Posterior vena cava (tissue), 2 donors: ENCODE measurements around the gene EGLN2. TPM values are rescaled to one million over a fixed set of nuclear protein-coding genes. Genes with fewer than 3 reads are reported as not detected.
"Not testable (repeated sequence)": the region's sequence is repeated elsewhere in the genome, so short reads cannot be mapped to it uniquely, and the experiment has no call there.

Source experiments
- DNase-seq: peaks from one replicate; pipeline ENCODE4 v3.0.0-alpha.2; 2020; ENCODE audit warnings: low spot score
- intact Hi-C, 2 donors: fragments of 100-400 bp; cut with DNase I; formaldehyde crosslinking; loops; one replicate each; pipeline versions ENCODE4 v1.14.1 to v1.14.2; 2022 to 2023
- total RNA-seq, 2 donors: library from RNA; stranded (reverse); fragmentation: NEBNext Ultra II Directional; extraction: Animal tissue kit (Norgen Biotek cat#: 25700); gene quantifications; one replicate each; pipeline ENCODE4 v1.2.1, GENCODE V29; 2021
- donor health status: DM: yes; HTN: yes; CAD: no.
- donor health status: DM: yes; HTN: yes; CAD: no.

Gene EGLN2
- total RNA-seq, 2 donors from 2014 or later = 76.3 to 89.0 TPM

- no peak for DNase-seq
- intact Hi-C loops = loop anchor here (5.0 to 10.0 kb wide), 2 partner anchors 145 to 147 kb away; no protein-coding TSS in a partner anchor
Measured at GRCh38 chr19:40809358-40810086, 10.5 kb downstream of the EGLN2 start.

- intact Hi-C loops = loop anchor here in 1 of 2 donors (5.0 kb wide), 1 partner anchor 148 kb away; no protein-coding TSS in a partner anchor
- no peak for DNase-seq
Measured at GRCh38 chr19:40810160-40810559, 11.2 kb downstream of the EGLN2 start.

- intact Hi-C loops = loop anchor here in 1 of 2 donors (5.0 kb wide), 1 partner anchor 149 kb away; no protein-coding TSS in a partner anchor
- peak; percentile 96 for DNase-seq
Measured at GRCh38 chr19:40810649-40811408, 11.8 kb downstream of the EGLN2 start.

GRCh38 chr19:40811478-40812341, 12.7 kb downstream of the EGLN2 start:
- DNase-seq = no peak
- intact Hi-C loops = loop anchor here in 1 of 2 donors (5.0 kb wide), 1 partner anchor 149 kb away; no protein-coding TSS in a partner anchor

- DNase-seq = not testable (repeated sequence)
- intact Hi-C loops = loop anchor here in 1 of 2 donors (5.0 kb wide), 1 partner anchor 150 kb away; no protein-coding TSS in a partner anchor
Measured at GRCh38 chr19:40812571-40812970, 13.6 kb downstream of the EGLN2 start.

- no peak for DNase-seq
- intact Hi-C loops = loop anchor here (1.0 to 5.0 kb wide), 2 partner anchors 70 to 151 kb away; no protein-coding TSS in a partner anchor
Measured at GRCh38 chr19:40813182-40813581, 14.2 kb downstream of the EGLN2 start.

GRCh38 chr19:40815223-40815622, 16.2 kb downstream of the EGLN2 start:
- DNase-seq = no peak
- intact Hi-C loops = no loop called here

- intact Hi-C loops = not testable (repeated sequence)
- DNase-seq = peak; percentile 94
Measured at GRCh38 chr19:40818480-40819399, 19.7 kb downstream of the EGLN2 start.

GRCh38 chr19:40819479-40820234, 20.7 kb downstream of the EGLN2 start:
- DNase-seq, intact Hi-C loops: not testable (repeated sequence)

GRCh38 chr19:40822161-40822560, 23.2 kb downstream of the EGLN2 start:
- intact Hi-C loops = no loop called here

GRCh38 chr19:40822704-40823553, 23.9 kb downstream of the EGLN2 start:
- not testable (repeated sequence) for DNase-seq

More at GRCh38 chr19:40822161-40822560, 23.2 kb downstream of the EGLN2 start:
- DNase-seq = no peak

GRCh38 chr19:40824916-40825315, 25.9 kb downstream of the EGLN2 start:
- not testable (repeated sequence) for DNase-seq

More at GRCh38 chr19:40822704-40823553, 23.9 kb downstream of the EGLN2 start:
- intact Hi-C loops = not testable (repeated sequence)

GRCh38 chr19:40825460-40826095, 26.6 kb downstream of the EGLN2 start:
- DNase-seq, intact Hi-C loops: not testable (repeated sequence)

More at GRCh38 chr19:40824916-40825315, 25.9 kb downstream of the EGLN2 start:
- intact Hi-C loops = not testable (repeated sequence)

GRCh38 chr19:40826312-40826698, 27.3 kb downstream of the EGLN2 start:
- DNase-seq, intact Hi-C loops: not testable (repeated sequence)

- intact Hi-C loops, DNase-seq: not testable (repeated sequence)
Measured at GRCh38 chr19:40826699-40827385, 27.9 kb downstream of the EGLN2 start.
